GM23338 (cell line): ENCODE results near the gene RALBP1. TPM values are rescaled to one million over a fixed set of nuclear protein-coding genes. Genes with fewer than 3 reads are reported as not detected.
A peak's percentile ranks its signal among the peaks of the same experiment; 100 is the strongest.

Experiments
- ATAC-seq: fragments of 200-7000 bp; cut with Tn5 transposase; 3 replicates; pipeline ENCODE4 v1.9.1; 2020
- DNase-seq: peaks from one replicate; pipeline ENCODE4 v3.0.0-alpha.2; 2015; ENCODE audit warnings: low spot score
- H2AFZ ChIP-seq: fragments of 200-600 bp; sonication (generic); 2 replicates; pipeline ENCODE4 v1.8.0; 2016; ENCODE audit warnings: antibody characterized with exemption, mild to moderate bottlenecking, moderate library complexity
- H3F3A ChIP-seq: fragments of 200-600 bp; sonication (generic); replicated peaks from 2 replicates; pipeline ENCODE4 v1.8.0; 2017; ENCODE audit warnings: antibody characterized with exemption, mixed run types, low read depth
- H3K27ac ChIP-seq: fragments of 200-600 bp; sonication (generic); 2 replicates; pipeline ENCODE4 v1.6.1; 2016; ENCODE audit warnings: low read depth
- H3K27me3 ChIP-seq: fragments of 200-600 bp; sonication (generic); 2 replicates; pipeline ENCODE4 v1.8.0; 2016; ENCODE audit warnings: mild to moderate bottlenecking, mixed run types, moderate library complexity; ENCODE audit not compliant: insufficient read depth
- H3K36me3 ChIP-seq: fragments of 200-600 bp; sonication (generic); 2 replicates; pipeline ENCODE4 v1.8.0; 2016; ENCODE audit warnings: mild to moderate bottlenecking; ENCODE audit not compliant: insufficient read depth
- H3K4me1 ChIP-seq: fragments of 200-600 bp; sonication (generic); 2 replicates; pipeline ENCODE4 v1.8.0; 2016; ENCODE audit warnings: mild to moderate bottlenecking, moderate library complexity; ENCODE audit not compliant: insufficient read depth
- H3K4me2 ChIP-seq: fragments of 200-600 bp; sonication (generic); 2 replicates; pipeline ENCODE4 v1.7.1; 2017; ENCODE audit warnings: mixed run types
- H3K4me3 ChIP-seq: fragments of 200-600 bp; sonication (generic); 2 replicates; pipeline ENCODE4 v1.6.1; 2016; ENCODE audit warnings: mixed run types
- H3K79me2 ChIP-seq: fragments of 200-600 bp; sonication (generic); replicated peaks from 2 replicates; pipeline ENCODE4 v1.8.0; 2017; ENCODE audit warnings: mild to moderate bottlenecking; ENCODE audit not compliant: insufficient read depth
- H3K9me2 ChIP-seq: fragments of 200-600 bp; sonication (generic); 2 replicates; pipeline ENCODE4 v1.8.0; 2017; ENCODE audit not compliant: insufficient read depth
- H4K20me1 ChIP-seq: fragments of 200-600 bp; sonication (generic); replicated peaks from 2 replicates; pipeline ENCODE4 v1.8.0; 2017; ENCODE audit warnings: mild to moderate bottlenecking; ENCODE audit not compliant: insufficient read depth
- H3K27ac Mint-ChIP-seq: 2 replicates; pipeline ENCODE4 v1.8.0; 2020; ENCODE audit warnings: inconsistent platforms, mild to moderate bottlenecking, moderate library complexity, mixed read lengths
- H3K27me3 Mint-ChIP-seq: 3 replicates; pipeline ENCODE4 v1.8.0; 2022; ENCODE audit warnings: low read depth, mild to moderate bottlenecking, moderate library complexity, mixed read lengths, inconsistent platforms; ENCODE audit not compliant: insufficient read depth, poor library complexity
- H3K36me3 Mint-ChIP-seq: 3 replicates; pipeline ENCODE4 v1.8.0; 2021; ENCODE audit warnings: low read depth, mild to moderate bottlenecking, inconsistent platforms, moderate library complexity, mixed read lengths
- H3K4me1 Mint-ChIP-seq: 3 replicates; pipeline ENCODE4 v1.8.0; 2020; ENCODE audit warnings: mild to moderate bottlenecking, inconsistent platforms, mixed read lengths
- H3K4me3 Mint-ChIP-seq: 3 replicates; pipeline ENCODE4 v1.8.0; 2021; ENCODE audit warnings: moderate library complexity, mild to moderate bottlenecking, inconsistent platforms, mixed read lengths
- H3K9me3 Mint-ChIP-seq: 3 replicates; pipeline ENCODE4 v1.8.0; 2020; ENCODE audit warnings: moderate library complexity, mild to moderate bottlenecking, inconsistent platforms, mixed read lengths
- CREB1 ChIP-seq: fragments of 250-450 bp; sonication (Bioruptor Pico); IDR thresholded peaks from 2 replicates; pipeline ENCODE4 v1.5.0; 2020; ENCODE audit warnings: low read depth, mild to moderate bottlenecking, moderate library complexity
- CTCF ChIP-seq, 2 experiments: fragments of 200-600 bp in 1 of 2; sonication (generic) in 1 of 2; conservative IDR thresholded peaks; 2 replicates each; pipeline versions ENCODE4 v1.5.1 to v1.6.1; 2016 to 2017; ENCODE audit warnings: antibody characterized with exemption in 2 of 2, low read depth in 2 of 2, mild to moderate bottlenecking in 2 of 2, moderate library complexity in 1 of 2
- EZH2 ChIP-seq: fragments of 200-600 bp; sonication (generic); IDR thresholded peaks from one replicate; pipeline ENCODE4 v1.8.0; 2017; ENCODE audit warnings: antibody characterized with exemption, mild to moderate bottlenecking, low read depth; ENCODE audit not compliant: unreplicated experiment
- JUNB ChIP-seq: IDR thresholded peaks from one replicate; pipeline ENCODE4 v1.6.1; 2016; ENCODE audit warnings: antibody characterized with exemption; ENCODE audit not compliant: unreplicated experiment
- POLR2AphosphoS5 ChIP-seq: IDR thresholded peaks from 2 replicates; pipeline ENCODE4 v1.6.1; 2016; ENCODE audit warnings: antibody characterized with exemption, low read depth
- ZNF114 ChIP-seq: fragments of 250-450 bp; sonication (Bioruptor Pico); IDR thresholded peaks from 2 replicates; pipeline ENCODE4 v1.5.0; 2020; ENCODE audit warnings: mild to moderate bottlenecking, moderate library complexity
- ZNF331 ChIP-seq: fragments of 250-450 bp; sonication (Bioruptor Pico); IDR thresholded peaks from 2 replicates; pipeline ENCODE4 v1.5.0; 2020; ENCODE audit warnings: low read depth, mild to moderate bottlenecking, moderate library complexity
- polyA plus RNA-seq: library from polyadenylated mRNA; unstranded; fragments of >200 nt; fragmentation: Nextera tagmentation; extraction: Ambion mirVana; gene quantifications from 2 replicates; pipeline ENCODE4 v1.2.1, GENCODE V29; 2016
- total RNA-seq: library from RNA; depleted of rRNA; stranded (reverse); fragments of >200 nt; shearing (Covaris generic); gene quantifications from 2 replicates; pipeline ENCODE4 v1.2.3, GENCODE V29; 2014
- TF ChIP-seq, protein P1 (sequence below): IDR thresholded peaks from one replicate; pipeline ENCODE4 v1.6.1; 2018; ENCODE audit warnings: antibody characterized with exemption; ENCODE audit not compliant: unreplicated experiment

RALBP1 gene
- total and polyA plus RNA-seq, 2 experiments from 2014 or later, result 80.9 to 103 TPM

DNA sequence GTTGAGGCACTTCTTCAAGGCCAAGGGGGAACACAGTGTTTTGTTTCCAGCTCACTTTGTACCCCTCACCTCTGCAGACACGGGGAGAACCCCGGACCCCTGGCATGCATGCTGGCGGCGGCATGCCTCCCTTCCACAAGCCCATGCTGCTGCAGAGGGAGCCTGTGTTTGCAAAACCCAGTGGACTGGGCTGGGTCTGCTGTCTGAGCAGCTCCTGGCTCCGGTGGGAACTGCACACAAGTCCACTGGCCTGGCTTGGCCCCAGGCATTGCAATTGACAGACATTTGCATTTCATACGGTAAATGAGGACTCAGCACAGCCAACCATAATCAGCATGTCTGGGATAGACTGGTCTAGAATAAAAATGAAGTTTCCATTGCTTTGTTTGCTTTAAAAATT is 62.4 kb downstream of the RALBP1 start:
- no peak overlapping the region for H3K4me3 ChIP-seq
- no peaks in the 10 kb centered on the region for H3K4me1 ChIP-seq
- no peak overlapping the region for H2AFZ ChIP-seq
- no peaks in the 10 kb centered on the region for H3K9me3 Mint-ChIP-seq
- H3K4me3 Mint-ChIP-seq, result no peak overlapping the region
- H3K27me3 ChIP-seq, result no peaks in the 10 kb centered on the region
- H3K4me2 ChIP-seq, result no peak overlapping the region
- H3K27ac ChIP-seq, result no peak overlapping the region
- H3K36me3 Mint-ChIP-seq, result peaks cover 26% of the 10 kb centered on the region
- H3K9me2 ChIP-seq, result no peaks in the 10 kb centered on the region
- ATAC-seq (no peak), DNase-seq (no peak)
- H4K20me1 ChIP-seq, result no peaks in the 10 kb centered on the region; the same call in 1 of the 2 replicates
- no peak overlapping the region for H3K27ac Mint-ChIP-seq
- TF ChIP-seq ZNF114 (CRISPR knock-in tag), result no peak
- H3K4me1 Mint-ChIP-seq, result peaks cover 12% of the 10 kb centered on the region
- no peaks in the 10 kb centered on the region for H3K36me3 ChIP-seq
- 0 out of 2 replicates have a peak, but pooled peaks cover 3% of the 10 kb centered on the region for H3F3A ChIP-seq
- no peaks in the 10 kb centered on the region for H3K79me2 ChIP-seq
- peaks cover 3% of the 10 kb centered on the region for H3K27me3 Mint-ChIP-seq

- Mint-ChIP-seq H3K27ac (no peak overlapping the region), H3K4me1 (peaks cover 12% of the 10 kb centered on the region), H3K9me3 (no peaks in the 10 kb centered on the region), H3K27me3 (peaks cover 6% of the 10 kb centered on the region), H3K36me3 (peaks cover 21% of the 10 kb centered on the region), H3K4me3 (no peak overlapping the region)
- no peaks in the 10 kb centered on the region for H3K27me3 ChIP-seq
- no peak for ATAC-seq
- no peak overlapping the region for H2AFZ ChIP-seq
- no peaks in the 10 kb centered on the region for H3K9me2 ChIP-seq
- no peak overlapping the region for H3K4me3 ChIP-seq
- TF ChIP-seq POLR2AphosphoS5 (no peak), JUNB (no peak)
- no peaks in the 10 kb centered on the region for H3K79me2 ChIP-seq
- H4K20me1 ChIP-seq, result no peaks in the 10 kb centered on the region
- DNase-seq, result no peak
- H3K4me1 ChIP-seq, result no peaks in the 10 kb centered on the region
- no peak overlapping the region for H3K27ac ChIP-seq
- no peaks in the 10 kb centered on the region for H3K36me3 ChIP-seq
- H3K4me2 ChIP-seq, result no peak overlapping the region
- H3F3A ChIP-seq, result 0 out of 2 replicates have a peak, but pooled peaks cover 3% of the 10 kb centered on the region
Measured at GRCh38 chr18:9539283-9539682, 64.0 kb downstream of the RALBP1 start.

- ATAC-seq, result peak; percentile 56
- DNase-seq, result no peak
Measured at GRCh38 chr18:9539938-9540337, 64.6 kb downstream of the RALBP1 start.

More at GRCh38 chr18:9539938-9540337, 64.6 kb downstream of the RALBP1 start:
- no peak overlapping the region for H3K4me2 ChIP-seq
- no peaks in the 10 kb centered on the region for H3K36me3 ChIP-seq
- no peak overlapping the region for H2AFZ ChIP-seq
- Mint-ChIP-seq H3K4me1 (peaks cover 12% of the 10 kb centered on the region), H3K36me3 (peaks cover 21% of the 10 kb centered on the region), H3K27me3 (peaks cover 10% of the 10 kb centered on the region), H3K4me3 (no peak overlapping the region), H3K9me3 (no peaks in the 10 kb centered on the region), H3K27ac (peak overlapping the region; percentile 35; the same call in 1 of the 2 replicates)
- TF ChIP-seq JUNB (no peak), ZNF331 (CRISPR knock-in tag) (no peak), EZH2 (no peak), CREB1 (CRISPR knock-in tag) (no peak), ZNF114 (CRISPR knock-in tag) (no peak), CTCF (conservative IDR thresholded peaks at IDR 0.05; ENCODE audit: low read depth in 2 of 2) (peak in 1 of 2 experiments; percentile 31; a peak in 1 of 4 replicates)
- TF ChIP-seq, protein P1, sequence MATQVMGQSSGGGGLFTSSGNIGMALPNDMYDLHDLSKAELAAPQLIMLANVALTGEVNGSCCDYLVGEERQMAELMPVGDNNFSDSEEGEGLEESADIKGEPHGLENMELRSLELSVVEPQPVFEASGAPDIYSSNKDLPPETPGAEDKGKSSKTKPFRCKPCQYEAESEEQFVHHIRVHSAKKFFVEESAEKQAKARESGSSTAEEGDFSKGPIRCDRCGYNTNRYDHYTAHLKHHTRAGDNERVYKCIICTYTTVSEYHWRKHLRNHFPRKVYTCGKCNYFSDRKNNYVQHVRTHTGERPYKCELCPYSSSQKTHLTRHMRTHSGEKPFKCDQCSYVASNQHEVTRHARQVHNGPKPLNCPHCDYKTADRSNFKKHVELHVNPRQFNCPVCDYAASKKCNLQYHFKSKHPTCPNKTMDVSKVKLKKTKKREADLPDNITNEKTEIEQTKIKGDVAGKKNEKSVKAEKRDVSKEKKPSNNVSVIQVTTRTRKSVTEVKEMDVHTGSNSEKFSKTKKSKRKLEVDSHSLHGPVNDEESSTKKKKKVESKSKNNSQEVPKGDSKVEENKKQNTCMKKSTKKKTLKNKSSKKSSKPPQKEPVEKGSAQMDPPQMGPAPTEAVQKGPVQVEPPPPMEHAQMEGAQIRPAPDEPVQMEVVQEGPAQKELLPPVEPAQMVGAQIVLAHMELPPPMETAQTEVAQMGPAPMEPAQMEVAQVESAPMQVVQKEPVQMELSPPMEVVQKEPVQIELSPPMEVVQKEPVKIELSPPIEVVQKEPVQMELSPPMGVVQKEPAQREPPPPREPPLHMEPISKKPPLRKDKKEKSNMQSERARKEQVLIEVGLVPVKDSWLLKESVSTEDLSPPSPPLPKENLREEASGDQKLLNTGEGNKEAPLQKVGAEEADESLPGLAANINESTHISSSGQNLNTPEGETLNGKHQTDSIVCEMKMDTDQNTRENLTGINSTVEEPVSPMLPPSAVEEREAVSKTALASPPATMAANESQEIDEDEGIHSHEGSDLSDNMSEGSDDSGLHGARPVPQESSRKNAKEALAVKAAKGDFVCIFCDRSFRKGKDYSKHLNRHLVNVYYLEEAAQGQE, result no peak
- no peaks in the 10 kb centered on the region for H4K20me1 ChIP-seq
- H3F3A ChIP-seq, result 0 out of 2 replicates have a peak, but pooled peaks cover 3% of the 10 kb centered on the region
- no peak overlapping the region for H3K27ac ChIP-seq
- no peak overlapping the region for H3K4me3 ChIP-seq
- H3K9me2 ChIP-seq, result no peaks in the 10 kb centered on the region
- H3K79me2 ChIP-seq, result no peaks in the 10 kb centered on the region
- H3K27me3 ChIP-seq, result no peaks in the 10 kb centered on the region
- no peaks in the 10 kb centered on the region for H3K4me1 ChIP-seq
